Measurements from ENCODE around the gene GFOD2.
"Not testable (repeated sequence)": the region's sequence is repeated elsewhere in the genome, so short reads cannot be mapped to it uniquely, and the experiment has no call there.

GFOD2 gene

GRCh38 chr16:67719048-67719777, at the start of gene GFOD2:
TSS of gene GFOD2 (minus strand) at chr16:67719316. CDS start at chr16:67685715, 33,601 bp downstream.
- DNase-seq (ENCODE audit: low read depth in 3 of 3, low spot score in 1 of 3) = peak; percentile 96 to 99 (median 99)

GRCh38 chr16:67767953-67768352, 48.8 kb upstream of the GFOD2 start:
- DNase-seq (ENCODE audit: low read depth in 3 of 3, low spot score in 1 of 3) = no peak

GRCh38 chr16:67766291-67766690, 47.2 kb upstream of the GFOD2 start:
- no peak for DNase-seq (ENCODE audit: low read depth in 3 of 3, low spot score in 1 of 3)

- no peak for DNase-seq (ENCODE audit: low read depth in 3 of 3, low spot score in 1 of 3)
Measured at GRCh38 chr16:67764158-67764667, 45.1 kb upstream of the GFOD2 start.

GRCh38 chr16:67763066-67763465, 44.0 kb upstream of the GFOD2 start:
- no peak for DNase-seq (ENCODE audit: low read depth in 3 of 3, low spot score in 1 of 3)

- no peak for DNase-seq (ENCODE audit: low read depth in 3 of 3, low spot score in 1 of 3)
Measured at GRCh38 chr16:67762385-67762784, 43.3 kb upstream of the GFOD2 start.

- no peak for DNase-seq (ENCODE audit: low read depth in 3 of 3, low spot score in 1 of 3)
Measured at GRCh38 chr16:67761924-67762323, 42.8 kb upstream of the GFOD2 start.

- DNase-seq (ENCODE audit: low read depth in 3 of 3, low spot score in 1 of 3) = no peak
Measured at GRCh38 chr16:67760956-67761230, 41.8 kb upstream of the GFOD2 start.

GRCh38 chr16:67760206-67760955, 41.3 kb upstream of the GFOD2 start:
- no peak for DNase-seq (ENCODE audit: low read depth in 3 of 3, low spot score in 1 of 3)

- DNase-seq (ENCODE audit: low read depth in 3 of 3, low spot score in 1 of 3) = no peak
Measured at GRCh38 chr16:67758966-67759365, 39.9 kb upstream of the GFOD2 start.

- DNase-seq (ENCODE audit: low read depth in 3 of 3, low spot score in 1 of 3) = no peak
Measured at GRCh38 chr16:67758006-67758405, 38.9 kb upstream of the GFOD2 start.

- no peak for DNase-seq (ENCODE audit: low read depth in 3 of 3, low spot score in 1 of 3)
Measured at GRCh38 chr16:67752641-67753040, 33.5 kb upstream of the GFOD2 start.

- DNase-seq (ENCODE audit: low read depth in 3 of 3, low spot score in 1 of 3) = not testable (repeated sequence)
Measured at GRCh38 chr16:67751331-67751730, 32.2 kb upstream of the GFOD2 start.

- no peak for DNase-seq (ENCODE audit: low read depth in 3 of 3, low spot score in 1 of 3)
Measured at GRCh38 chr16:67750466-67750865, 31.4 kb upstream of the GFOD2 start.

- DNase-seq (ENCODE audit: low read depth in 3 of 3, low spot score in 1 of 3) = no peak
Measured at GRCh38 chr16:67749436-67750078, 30.4 kb upstream of the GFOD2 start.

- DNase-seq (ENCODE audit: low read depth in 3 of 3, low spot score in 1 of 3) = no peak
Measured at GRCh38 chr16:67748834-67749233, 29.7 kb upstream of the GFOD2 start.

- DNase-seq (ENCODE audit: low read depth in 3 of 3, low spot score in 1 of 3) = no peak
Measured at GRCh38 chr16:67746846-67747245, 27.7 kb upstream of the GFOD2 start.

GRCh38 chr16:67741118-67741517, 22.0 kb upstream of the GFOD2 start:
- no peak for DNase-seq (ENCODE audit: low read depth in 3 of 3, low spot score in 1 of 3)

GRCh38 chr16:67740391-67740790, 21.3 kb upstream of the GFOD2 start:
- DNase-seq (ENCODE audit: low read depth in 3 of 3, low spot score in 1 of 3) = no peak

- DNase-seq (ENCODE audit: low read depth in 3 of 3, low spot score in 1 of 3) = no peak
Measured at GRCh38 chr16:67736858-67737257, 17.7 kb upstream of the GFOD2 start.

GRCh38 chr16:67734731-67735201, 15.7 kb upstream of the GFOD2 start:
- DNase-seq (ENCODE audit: low read depth in 3 of 3, low spot score in 1 of 3) = no peak
